ENCODE data around the gene KRTAP2-3.
"Not testable (repeated sequence)": the region's sequence is repeated elsewhere in the genome, so short reads cannot be mapped to it uniquely, and the experiment has no call there.

KRTAP2-3 gene

DNA sequence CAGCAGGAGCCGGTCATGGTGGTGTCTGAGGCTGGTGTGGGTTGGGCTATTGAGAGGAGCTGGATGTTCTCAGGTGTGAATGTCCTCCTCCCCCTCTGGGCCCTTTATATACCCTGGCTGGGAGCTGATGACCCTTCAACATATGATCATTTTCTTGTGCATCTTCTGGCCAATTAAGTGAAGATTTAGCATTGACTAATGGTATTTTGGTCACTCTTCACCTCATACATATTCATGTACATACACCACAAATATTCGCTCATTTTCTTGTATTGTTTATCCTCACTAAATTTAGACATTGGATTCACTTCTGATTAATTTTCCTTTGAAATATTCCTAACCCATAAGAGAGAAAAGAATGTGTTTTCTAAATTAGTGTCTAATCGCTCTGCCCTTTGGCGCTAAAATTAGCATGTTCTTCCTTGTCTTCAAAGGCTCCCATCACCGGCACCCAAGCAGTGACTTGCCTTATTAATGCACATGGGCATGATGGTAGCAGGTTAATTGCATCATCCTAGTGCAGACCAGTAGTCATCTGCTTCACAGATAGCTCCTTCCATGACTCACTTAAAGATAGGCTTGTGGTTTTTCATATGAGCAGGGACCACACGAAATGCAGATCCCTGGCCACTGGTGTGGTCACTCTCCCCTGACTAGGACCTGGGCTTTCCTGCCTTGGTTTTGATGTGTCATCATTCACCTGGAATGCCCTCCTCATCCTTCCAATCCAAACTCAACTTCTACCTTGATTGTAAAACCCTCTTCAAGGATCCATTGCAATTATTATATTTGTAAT, 6.1 kb upstream of the KRTAP2-3 start, which contains the start of gene KRTAP2-4:
Gene KRTAP2-4 (minus strand): TSS at position 51 of the 796 bp plus-strand sequence. CDS start 34 bp downstream, at position 17.
- no peak for DNase-seq

- not testable (repeated sequence) for DNase-seq
Observed at GRCh38 chr17:41065016-41065689, 5.2 kb upstream of the KRTAP2-3 start.

GRCh38 chr17:41064301-41064700, 4.4 kb upstream of the KRTAP2-3 start:
- no peak for DNase-seq

GRCh38 chr17:41063449-41063848, 3.5 kb upstream of the KRTAP2-3 start:
- DNase-seq: no peak

DNA sequence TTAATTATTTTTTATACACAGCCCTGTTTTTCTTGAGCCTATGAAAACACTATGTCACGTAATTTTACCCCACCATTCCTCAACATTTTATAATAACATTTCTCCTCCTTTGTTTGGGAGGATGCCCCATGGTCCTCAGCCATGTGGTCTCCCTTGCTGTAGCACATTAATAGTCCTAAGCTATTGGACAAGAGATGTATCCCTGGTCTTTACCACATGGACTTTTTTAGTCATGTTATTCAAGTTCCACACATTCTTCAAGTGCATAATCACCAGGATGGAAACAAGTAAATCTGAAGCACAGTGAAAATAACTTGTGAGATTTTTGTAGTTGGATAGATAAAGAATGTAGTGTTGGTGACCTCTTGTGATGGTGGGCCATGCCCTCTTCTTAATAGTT, 2.0 kb upstream of the KRTAP2-3 start:
- DNase-seq: no peak

DNA sequence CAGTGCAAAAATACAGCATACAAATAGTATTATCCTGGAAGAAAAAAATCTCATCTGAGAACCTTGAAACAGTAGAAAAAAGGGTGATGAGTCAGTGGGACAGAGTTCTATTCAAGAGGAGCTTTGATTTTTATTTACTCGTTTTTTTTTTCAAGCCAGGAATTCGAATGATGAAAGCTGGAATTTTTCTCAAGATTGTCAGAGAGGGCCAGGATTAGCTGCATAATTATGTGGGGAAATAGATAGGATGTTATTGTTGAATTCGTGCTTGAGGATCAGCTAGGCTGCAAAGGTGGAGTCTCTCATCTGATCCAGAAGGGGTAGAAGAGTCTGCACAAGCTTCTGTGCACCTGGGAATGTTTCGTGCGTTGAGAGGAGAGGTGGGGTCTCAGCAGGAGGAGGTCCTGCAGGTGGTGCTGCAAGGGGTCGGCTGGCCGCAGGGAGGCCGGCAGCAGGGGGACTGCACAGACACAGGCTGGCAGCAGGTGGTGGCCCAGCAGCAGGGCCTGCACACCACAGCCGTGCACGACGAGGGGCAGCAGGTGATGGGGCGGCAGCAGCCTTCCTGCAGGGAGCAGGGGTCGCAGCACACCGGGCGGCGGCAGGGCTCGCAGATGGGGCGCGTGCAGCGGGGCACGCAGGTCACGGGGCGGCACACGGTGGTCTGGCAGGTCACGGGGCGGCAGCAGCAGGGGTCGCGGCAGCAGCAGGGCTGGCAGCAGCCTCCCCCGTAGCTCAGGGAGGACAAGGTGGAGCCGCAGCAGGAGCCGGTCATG, 450 bp downstream of the KRTAP2-3 start:
- DNase-seq: not testable (repeated sequence)

GRCh38 chr17:41058741-41059140, 1.2 kb downstream of the KRTAP2-3 start:
- DNase-seq: no peak

DNA sequence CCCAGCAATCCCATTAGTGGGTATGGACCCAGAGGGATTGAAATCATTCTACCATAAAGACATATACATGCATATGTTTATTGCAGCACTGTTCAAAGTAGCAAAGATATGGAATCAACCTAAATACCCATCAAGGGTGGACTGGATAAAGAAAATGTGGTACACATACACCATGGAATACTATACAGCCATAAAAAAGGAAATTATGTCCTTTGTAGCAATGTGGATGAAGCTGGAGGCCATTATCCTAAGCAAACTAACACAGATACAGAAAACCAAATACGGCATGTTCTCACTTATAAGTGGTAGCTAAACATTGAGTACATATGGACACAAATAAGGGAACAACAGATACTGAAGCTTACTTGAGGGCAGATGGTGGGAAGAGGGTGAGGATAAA, 2.4 kb downstream of the KRTAP2-3 start:
- no peak for DNase-seq

- DNase-seq: not testable (repeated sequence)
Observed at GRCh38 chr17:41055130-41055529, 4.8 kb downstream of the KRTAP2-3 start, which contains the start of gene KRTAP2-2. KRTAP2-2 (minus strand) TSS chr17:41055230; CDS start chr17:41055211, 19 bp downstream.

- not testable (repeated sequence) for DNase-seq
Observed at GRCh38 chr17:41054556-41054955, 5.4 kb downstream of the KRTAP2-3 start.

DNA sequence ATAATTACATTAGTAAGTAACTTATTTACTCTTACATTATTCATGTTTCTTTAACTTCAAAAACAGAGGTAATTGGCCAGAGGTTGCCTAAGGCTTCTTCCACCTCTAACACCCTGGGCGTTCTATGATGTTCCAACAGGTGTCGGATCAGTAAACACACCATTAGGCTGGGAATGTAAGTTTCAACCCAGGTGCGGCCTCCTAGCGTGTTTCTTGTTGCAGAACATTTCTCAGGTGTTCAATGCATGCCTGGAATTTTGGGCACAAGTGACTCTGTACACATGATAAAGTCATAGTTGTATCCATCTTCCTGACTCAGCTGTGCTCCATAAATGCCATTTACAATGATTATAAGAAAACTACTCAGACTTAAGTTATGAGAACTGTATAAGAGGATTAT, 5.9 kb downstream of the KRTAP2-3 start:
- DNase-seq: no peak

DNA sequence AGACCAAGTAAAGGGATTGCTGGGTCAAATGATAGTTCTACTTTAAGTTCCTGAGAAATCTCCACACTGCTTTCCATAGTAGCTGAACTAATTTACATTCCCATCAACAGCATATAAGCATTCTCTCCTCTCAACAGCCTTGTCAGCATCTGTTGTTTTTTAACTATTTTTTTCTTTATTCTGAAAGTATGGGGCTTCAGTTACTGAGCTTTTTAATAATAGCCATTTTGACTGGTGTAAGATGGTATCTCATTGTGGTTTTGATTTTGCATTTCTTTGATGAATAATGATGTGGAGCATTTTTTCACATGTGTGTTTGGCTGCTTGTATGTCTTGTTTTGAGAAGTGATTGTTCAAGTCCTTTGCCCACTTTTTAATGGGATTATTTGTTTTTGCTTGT, 7.3 kb downstream of the KRTAP2-3 start:
- no peak for DNase-seq

DNA sequence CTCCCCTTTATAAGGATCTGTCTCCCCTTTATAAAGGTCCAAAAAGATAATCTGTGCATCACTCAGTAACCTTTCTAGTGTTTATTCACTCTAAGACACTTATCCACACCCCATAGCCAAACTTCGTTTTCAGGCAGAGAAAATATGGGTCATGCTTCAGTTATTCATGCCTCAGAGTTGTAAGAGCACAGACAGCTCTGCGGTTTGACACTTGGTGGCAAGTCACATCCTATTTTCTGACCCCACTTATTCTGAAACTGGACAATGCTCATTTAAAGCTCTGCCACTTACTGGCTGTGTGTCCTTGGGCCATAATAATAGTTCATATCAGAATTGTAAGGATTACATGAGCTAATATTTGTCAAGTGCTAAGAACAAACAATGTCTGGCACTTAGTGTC, 10.8 kb downstream of the KRTAP2-3 start:
- no peak for DNase-seq

DNA sequence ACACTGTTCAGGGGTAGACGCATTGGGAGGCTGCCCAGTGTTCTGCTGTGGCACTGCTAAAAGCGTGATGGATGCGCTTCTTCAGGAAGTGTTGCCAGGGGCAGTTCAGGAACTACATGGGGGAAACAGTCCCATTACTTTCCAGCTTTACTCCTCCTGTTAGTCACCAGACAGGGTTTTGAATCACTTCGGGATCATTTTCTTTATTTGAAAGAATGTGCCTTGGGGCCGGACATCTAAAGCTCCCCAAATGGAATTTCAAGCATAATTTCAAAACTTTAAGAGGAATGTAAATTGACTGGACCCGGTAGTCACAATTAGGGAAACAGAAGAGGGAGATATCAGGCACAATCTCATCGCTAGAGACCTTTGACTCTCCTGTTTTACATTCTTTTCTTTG, 11.5 kb downstream of the KRTAP2-3 start:
- DNase-seq: no peak

DNA sequence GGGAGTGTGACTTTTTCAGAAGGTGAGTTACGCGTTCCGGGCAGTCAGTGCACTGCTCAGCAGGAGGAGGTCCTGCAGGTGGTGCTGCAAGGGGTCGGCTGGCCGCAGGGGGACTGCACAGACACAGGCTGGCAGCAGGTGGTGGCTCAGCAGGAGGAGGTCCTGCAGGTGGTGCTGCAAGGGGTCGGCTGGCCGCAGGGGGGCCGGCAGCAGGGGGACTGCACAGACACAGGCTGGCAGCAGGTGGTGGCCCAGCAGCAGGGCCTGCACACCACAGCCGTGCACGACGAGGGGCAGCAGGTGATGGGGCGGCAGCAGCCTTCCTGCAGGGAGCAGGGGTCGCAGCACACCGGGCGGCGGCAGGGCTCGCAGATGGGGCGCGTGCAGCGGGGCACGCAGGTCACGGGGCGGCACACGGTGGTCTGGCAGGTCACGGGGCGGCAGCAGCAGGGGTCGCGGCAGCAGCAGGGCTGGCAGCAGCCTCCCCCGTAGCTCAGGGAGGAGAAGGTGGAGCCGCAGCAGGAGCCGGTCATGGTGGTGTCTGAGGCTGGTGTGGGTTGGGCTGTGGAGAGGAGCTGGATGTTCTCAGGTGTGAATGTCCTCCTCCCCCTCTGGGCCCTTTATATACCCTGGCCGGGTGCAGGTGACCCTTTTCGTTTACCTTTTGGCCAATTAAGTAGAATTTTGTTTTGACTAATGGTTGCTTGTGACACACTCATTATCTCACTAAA, 13.0 kb downstream of the KRTAP2-3 start, which contains the start of gene KRTAP2-1:
Gene KRTAP2-1 (minus strand): TSS at position 582 of the 731 bp plus-strand sequence. CDS start 49 bp downstream, at position 533.
- DNase-seq: not testable (repeated sequence)

- DNase-seq: no peak
Observed at GRCh38 chr17:41042953-41043352, 17.0 kb downstream of the KRTAP2-3 start.

DNA sequence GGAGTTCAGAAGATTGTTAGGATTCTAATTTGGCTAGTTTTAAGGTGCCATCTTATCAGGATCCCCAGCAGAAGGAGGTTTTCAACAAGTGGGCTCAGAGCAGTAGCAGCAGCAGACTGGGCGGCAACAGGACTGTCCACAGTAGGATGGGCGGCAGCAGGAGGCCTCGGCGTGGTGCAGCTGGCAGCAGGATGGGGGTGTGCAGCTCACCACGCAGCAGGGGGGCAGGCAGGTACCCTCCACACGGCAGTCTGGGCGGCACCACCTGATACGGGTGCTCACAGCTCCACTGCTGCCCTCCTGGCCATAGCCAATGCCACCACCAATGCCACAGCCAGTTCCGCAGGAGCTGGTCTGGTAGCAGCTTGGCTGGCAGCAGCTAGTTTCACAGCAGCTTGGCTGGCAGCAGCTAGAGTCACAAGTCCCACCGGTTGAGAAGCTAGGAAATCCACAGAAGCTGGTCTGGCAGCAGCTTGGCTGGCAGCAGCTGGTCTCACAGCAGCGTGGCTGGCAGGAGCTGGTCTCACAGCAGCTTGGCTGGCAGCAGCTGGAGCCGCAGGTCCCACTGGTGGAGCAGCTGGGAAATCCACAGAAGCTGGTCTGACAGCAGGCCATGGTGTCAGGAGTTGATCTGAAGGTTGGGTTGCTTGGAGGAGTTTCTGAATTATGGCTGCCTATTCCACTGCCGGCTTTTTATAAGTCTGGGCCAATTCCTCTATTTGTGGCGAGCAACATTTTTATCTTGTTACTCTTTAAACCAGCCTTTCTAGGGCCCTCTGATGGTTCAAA, 18.9 kb downstream of the KRTAP2-3 start, which contains the start of gene KRTAP1-1:
Gene KRTAP1-1 (minus strand): TSS at position 668 of the 789 bp plus-strand sequence. CDS start 53 bp downstream, at position 615.
- DNase-seq: not testable (repeated sequence)

GRCh38 chr17:41037853-41038350, 22.0 kb downstream of the KRTAP2-3 start:
- no peak for DNase-seq

DNA sequence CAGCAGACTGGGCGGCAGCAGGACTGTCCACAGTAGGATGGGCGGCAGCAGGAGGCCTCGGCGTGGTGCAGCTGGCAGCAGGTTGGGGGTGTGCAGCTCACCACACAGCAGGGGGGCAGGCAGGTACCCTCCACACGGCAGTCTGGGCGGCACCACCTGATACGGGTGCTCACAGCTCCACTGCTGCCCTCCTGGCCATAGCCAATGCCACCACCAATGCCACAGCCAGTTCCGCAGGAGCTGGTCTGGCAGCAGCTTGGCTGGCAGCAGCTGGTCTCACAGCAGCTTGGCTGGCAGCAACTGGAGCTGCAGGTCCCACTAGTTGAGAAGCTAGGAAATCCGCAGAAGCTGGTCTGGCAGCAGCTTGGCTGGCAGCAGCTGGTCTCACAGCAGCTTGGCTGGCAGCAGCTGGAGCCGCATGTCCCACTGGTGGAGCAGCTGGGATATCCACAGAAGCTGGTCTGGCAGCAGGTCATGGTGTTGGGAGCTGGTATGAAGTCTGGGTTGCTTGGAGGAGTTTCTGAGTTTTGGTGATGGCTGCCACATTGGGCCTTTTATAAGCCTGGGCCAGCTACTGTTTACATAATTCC, 25.5 kb downstream of the KRTAP2-3 start, which contains the start of gene KRTAP1-3:
Gene KRTAP1-3 (minus strand): TSS at position 529 of the 590 bp plus-strand sequence. CDS start 53 bp downstream, at position 476.
- DNase-seq: not testable (repeated sequence)

GRCh38 chr17:41029633-41030245, 30.2 kb downstream of the KRTAP2-3 start, which contains the start of gene KRTAP1-4:
KRTAP1-4 (minus strand) TSS chr17:41030195; CDS start chr17:41030078, 117 bp downstream.
- DNase-seq: no peak
